ENCODE data around the gene MACROH2A2.
"Not testable (repeated sequence)": the region's sequence is repeated elsewhere in the genome, so short reads cannot be mapped to it uniquely, and the experiment has no call there.

MACROH2A2 gene

DNA sequence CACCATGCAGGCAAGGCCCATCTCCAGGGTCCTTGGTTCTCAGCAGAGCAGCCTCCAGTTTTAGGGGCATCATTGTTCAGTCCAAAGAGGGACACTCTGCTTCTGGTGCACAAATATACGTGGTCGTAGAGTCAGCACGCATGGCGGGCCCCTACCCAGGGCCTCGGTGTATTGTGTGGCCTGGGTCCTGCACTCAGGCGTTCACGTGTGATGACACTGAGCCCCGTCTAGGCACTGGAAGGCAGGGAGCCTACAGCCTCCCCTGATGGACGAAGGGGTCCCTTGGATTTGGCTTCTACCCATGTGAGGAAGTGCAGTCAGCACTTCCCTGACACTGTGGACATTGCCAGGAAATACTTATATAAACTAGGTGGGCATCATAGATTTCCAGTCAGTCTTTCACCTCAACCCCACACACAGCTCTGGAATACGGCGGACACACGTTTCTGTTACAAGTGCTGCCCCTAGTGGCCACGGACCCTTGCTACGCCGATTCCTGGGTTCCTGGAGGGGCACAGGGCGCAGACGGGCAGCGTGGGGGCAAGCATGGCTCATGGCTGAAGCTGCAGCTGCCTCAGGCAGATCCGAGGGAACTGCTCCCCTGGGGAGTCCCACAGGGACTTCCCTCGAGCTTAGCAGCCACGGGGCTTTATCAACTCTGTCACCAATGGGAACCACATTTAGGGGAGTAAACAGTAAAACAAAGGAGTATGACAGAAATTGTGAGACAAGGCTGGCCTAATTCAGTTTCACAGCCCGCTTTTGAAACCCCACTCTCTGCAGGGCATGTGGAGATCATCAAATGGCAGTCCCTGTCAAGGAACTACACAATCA, 54.5 kb downstream of the MACROH2A2 start:
- DNase-seq: no peak

DNA sequence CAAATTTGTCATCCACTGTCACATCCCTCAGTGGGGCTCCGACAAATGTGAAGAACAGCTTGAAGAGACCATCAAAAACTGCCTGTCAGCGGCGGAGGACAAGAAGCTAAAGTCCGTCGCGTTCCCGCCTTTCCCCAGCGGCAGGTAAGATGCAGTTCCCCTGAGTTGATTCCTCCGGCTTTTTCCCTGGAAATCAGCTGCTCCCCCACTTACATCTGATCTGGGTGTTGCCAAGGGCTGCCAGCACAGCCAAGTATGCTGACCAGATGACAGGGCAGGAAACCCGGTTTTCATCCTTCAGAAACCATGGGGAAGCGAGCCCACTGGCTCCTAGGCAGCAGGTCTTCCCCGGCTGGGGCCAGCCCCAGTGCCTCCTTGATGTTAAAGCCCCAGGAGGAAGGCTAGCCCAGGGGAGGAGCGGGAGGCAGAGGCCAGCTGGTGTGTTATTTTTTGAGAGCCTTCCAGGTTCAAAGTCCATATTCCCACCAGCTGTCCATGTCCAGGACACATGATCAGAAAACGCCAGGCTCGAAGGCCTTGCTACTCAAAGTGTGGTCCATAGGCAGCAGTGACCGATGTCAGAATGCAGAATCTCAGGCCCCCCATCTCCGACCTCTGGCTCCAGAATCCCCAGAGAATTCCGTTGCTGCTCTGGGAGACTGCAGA, 56.6 kb downstream of the MACROH2A2 start:
- DNase-seq: no peak

DNA sequence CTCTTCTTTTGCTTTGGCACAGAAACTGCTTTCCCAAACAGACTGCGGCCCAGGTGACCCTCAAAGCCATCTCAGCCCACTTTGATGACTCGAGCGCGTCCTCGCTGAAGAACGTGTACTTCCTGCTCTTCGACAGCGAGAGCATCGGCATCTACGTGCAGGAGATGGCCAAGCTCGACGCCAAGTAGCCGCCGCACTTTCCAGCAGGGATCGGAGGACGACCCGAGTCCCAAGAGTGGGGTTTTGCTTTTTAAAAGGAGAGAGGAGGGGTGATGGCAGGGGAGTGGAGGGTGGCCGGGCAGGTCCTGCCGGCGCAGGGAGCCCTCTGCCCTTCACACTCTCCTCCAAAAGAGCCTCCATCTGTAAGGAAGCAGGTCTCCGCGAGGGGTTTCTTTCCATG, 58.9 kb downstream of the MACROH2A2 start:
- no peak for DNase-seq

DNA sequence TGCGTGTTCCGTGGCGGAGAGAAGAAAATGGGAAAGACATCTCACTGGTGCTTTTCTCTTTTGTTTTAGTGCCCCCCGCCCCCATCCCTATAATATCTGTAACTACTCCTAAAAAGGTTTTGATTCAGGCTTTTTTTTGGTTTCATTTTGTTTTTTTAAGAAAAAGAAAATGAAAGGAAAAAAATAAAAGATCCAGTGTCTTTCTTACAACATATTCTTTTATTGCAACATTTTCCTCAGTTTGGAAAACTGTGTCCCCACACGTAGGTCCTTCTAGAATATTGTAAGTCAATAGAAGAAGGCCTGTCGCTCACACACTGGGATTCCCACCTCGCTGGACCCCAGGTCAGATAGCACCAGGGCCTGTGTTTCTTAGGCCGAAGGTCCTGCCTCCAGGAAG, 59.4 kb downstream of the MACROH2A2 start:
- no peak for DNase-seq

DNA sequence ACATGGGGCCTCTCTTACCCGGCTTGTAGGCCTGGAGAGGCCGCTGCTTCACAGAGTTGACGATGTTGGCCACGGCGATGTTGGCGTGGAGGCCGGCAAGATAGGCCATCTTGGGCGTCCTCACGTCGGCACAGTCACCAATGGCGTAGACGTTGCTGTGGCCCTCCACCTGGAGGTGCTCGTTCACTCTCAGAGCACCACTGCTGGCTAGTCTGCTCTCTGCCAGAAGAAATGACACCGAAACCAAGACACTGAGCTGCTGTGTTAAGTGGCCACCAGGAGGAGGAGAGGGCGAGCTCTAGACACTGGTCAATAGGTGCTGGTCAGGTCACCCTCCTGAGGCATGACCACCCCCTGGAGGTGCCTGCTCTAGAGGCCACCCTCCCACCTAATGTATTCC, 62.3 kb downstream of the MACROH2A2 start:
- no peak for DNase-seq

DNA sequence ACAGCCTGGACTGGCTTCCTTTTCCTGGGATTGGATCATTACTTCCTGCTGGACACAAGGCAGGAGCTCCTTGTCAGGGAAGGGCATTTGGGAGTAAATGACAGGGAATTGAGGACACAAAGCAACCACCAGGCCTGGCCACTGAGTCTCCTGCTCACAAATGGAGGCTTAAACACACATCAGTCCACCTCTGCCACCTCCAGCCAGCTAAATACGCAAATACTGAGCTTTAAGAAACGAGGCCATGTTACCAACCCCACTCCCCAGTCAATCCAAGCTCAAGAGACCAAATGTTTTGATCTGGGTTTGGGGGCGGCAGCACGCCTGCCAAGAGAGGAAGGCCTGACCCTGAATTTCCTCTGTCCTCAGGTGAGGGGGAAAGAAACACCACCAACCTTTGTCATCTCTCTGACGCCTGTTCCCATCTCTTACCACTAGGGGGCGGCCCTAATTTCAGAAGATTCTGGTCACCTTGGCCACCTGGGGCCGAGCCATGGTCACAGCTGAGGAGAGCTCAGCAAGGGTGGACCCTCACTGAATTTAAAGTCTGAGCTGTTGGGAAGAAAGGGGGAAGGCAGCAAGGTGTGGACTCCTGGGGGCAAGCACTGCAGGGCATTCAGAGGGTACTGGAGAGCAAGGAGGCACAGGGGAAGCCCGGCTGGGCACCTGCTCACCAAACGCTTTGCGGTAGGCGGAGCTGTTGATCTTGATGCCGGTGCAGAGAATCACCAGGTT, 63.5 kb downstream of the MACROH2A2 start:
- peak; percentile 35 for DNase-seq

DNA sequence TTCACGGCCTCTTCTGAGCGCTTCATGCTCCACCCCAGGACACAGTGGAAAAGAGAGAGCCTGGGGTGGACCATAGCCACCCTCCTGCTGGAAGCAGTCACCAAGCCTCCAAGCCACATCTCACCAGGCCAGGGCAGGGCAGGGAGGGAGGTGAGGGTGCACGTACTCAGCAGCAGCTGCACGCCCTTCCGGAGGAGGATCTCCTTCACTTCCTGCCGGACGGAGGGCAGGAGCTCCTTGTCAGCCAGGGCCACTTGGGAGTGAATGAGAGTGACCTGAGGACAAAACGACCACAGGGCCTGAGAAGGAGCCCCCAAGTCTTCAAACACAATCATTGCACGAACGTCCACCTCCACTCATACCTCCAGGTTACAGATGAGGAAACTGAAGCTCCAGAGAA, 65.0 kb downstream of the MACROH2A2 start:
- no peak for DNase-seq

DNA sequence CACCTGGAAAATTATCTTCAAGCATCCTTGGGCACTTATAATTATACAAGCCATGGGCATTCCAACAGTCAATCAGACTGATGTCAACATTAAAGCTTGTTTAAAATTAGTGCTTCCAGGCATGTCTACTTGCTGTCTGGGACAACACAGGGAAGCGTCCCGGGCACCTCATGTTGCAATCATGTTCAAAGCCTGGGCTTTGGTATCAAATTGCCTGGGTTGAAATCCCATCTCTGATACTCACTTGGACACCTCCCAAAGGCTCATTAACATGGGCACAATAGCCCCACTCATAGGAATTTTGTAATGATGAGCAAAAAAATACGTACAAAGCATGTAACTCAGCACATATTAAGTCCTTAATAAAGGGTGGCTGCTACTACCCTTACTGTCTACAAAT, 65.5 kb downstream of the MACROH2A2 start:
- no peak for DNase-seq

DNA sequence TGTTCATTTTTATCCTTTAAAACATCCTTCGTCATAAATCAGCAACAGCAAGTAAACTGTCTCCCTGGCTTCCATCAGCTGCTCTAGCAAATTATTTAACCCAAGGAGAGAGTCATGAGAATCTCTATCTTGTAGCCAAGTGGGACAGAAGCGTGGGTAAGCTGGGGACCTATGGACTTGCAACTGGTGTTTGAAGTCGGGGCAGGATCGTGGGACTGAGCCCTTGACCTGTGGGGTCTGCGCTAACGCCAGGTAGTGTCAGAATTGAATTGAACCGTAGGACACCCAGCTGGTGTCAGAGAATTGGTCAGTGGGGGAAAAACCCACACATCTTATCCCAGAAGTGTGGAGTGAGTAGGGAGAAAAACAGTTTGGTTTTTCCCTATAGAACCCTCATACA, 66.6 kb downstream of the MACROH2A2 start:
- no peak for DNase-seq

DNA sequence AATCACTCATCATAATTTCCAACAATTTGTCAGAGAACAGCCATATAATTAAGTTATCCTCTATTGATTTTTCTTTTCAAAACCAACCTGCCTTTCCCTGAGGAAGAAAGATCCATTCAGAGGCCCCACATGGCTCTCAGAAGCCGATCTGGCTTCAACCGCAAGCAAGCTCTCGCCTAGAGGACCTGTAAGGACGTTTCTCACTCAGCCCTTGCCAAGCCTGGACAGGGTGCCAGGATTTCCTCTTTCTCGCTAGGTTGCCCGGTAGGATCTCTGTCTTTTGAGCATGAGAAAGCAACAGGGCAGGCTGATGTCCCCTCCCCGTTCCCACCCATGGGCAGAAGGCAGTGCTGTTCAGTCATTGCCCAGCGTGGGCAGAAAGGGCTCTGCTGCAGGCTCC, 67.0 kb downstream of the MACROH2A2 start:
- no peak for DNase-seq

DNA sequence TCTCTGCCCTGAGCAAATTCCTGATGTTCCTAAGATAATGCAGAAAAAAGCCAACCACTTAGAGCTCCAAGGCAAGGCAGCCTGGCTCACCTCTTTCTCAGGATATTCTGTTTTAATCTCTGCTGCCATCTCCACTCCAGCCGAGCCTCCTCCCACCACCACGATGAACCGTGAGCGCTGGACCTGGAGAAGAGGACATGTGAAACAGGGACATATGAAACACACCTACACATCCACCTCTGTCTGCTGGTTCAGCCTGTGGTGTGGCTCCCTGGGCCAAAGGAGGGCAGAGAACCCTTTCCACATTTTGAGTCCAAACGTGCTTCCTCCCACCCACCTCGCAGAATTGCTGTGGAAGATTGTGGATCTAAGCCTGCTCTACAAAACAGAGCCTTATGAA, 67.8 kb downstream of the MACROH2A2 start:
- DNase-seq: no peak

DNA sequence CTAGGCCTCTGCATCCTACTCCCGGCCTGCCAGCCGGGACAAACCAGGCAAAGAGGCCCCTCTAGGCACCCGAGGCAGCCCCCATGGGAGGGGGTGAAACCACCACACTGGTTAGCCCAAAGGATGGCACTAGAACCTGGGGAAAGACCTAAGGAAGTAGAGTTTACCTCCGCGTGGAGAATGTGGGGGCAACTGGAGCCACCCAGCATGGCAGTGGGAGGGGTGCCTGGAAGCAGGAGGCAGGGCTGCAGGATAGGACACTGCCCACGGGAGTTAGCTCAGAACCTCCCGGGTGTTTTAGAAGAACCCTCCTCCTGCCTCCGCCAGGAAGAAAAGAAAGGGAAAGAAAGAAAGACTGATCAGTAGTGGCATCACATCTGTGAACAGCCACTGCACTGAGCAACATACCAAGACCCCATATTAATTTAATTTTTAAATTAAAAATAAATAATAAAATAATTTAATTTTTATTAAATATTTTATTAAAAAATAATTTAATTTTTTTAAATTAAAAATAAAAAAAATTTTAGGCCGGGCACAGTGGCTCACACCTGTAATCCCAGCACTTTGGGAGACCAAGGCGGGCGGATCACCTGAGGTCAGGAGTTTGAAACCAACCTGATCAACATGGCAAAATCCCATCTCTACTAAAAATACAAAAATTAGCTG, 68.8 kb downstream of the MACROH2A2 start:
- no peak for DNase-seq

DNA sequence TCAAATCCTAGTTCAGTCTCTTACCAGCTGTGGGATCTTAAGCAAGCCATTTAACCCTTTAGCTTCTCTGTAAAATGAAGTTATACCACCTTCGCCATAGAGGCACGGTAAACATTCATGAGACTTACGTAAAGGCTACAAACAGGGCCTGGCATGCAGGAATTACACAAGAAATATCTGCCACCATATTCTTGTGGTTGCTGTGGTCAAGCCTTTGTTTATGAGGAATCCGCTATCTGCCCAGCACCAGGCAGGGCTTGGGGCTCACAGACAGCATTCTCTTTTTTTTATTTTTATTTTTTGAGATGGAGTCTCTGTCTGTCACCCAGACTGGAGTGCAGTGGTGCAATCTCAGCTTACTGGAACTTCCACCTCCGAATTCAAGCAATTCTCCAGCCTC, 70.1 kb downstream of the MACROH2A2 start:
- DNase-seq: no peak

DNA sequence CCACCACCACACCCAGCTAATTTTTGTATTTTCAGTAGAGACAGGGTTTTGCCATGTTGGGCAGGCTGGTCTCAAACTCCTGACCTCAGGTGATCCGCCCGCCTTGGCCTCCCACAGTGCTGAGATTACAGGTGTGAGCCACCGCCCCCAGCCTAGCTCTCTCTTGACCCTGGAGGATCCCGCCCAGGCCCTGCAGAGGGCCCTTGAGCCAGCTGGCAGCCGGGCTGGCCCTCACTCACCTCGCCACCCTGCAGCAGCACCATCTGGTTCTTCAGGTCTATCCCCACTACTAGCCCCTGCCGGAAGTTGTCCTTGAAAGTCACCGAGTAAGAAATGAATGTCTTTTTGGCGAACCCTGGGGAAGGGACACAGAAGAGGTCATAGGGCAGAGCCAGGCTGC, 70.5 kb downstream of the MACROH2A2 start:
- DNase-seq: not testable (repeated sequence)

DNA sequence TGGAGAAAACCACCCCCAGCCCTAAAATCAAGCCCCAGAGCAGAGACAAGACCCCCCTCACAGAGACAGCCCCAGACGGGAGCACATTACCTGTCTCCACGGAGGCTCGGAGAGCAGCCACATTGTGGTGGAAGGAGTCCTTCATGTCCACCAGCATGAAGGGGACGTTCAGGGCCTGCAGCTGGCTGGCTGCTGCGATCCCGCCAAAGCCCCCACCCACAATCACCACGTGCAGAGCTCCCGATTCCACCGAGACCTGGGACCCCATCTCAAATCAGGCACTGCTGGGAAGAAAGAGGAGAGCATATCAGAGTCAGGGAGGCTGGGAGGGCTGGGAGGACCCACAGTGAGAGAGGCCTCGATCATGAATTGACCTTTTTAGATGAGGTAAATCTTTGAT, 71.2 kb downstream of the MACROH2A2 start:
- DNase-seq: no peak

DNA sequence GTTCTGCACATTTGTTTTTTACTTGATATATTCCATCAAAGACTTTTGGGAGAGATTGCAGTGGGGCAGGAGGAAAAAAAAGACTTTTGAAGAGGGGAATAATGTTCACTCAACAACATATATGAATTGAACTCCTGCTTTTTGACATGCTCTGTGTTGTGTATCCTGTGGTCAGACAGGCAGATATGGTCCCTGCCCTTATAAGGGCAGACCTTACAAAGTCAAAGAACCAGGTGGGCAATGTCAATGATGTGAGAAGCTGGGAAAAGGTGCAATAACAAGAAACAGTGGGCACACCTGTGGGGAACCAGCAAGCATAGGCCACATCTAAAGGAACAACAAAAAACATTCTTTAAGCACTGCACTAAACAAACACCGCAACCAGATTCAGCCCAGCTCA, 71.8 kb downstream of the MACROH2A2 start:
- DNase-seq: no peak

DNA sequence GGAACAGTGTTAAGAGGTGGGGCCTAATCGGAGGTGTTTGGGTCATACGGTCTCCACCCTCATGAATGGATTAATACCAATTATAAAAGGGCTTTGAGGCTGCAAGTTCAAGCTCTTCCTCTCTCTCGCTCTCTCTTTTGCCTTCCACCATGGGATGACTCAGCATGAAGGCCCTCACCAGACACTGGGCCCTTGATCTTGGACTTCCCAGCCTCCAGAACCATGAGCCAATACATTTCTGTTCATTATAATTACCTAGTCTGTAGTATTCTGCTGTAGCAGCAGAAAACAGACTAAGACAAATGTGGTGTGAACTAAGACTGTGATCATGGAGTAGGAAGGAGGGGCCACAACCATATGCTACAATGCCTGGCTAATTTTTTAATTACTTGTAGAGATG, 72.3 kb downstream of the MACROH2A2 start:
- DNase-seq: no peak

DNA sequence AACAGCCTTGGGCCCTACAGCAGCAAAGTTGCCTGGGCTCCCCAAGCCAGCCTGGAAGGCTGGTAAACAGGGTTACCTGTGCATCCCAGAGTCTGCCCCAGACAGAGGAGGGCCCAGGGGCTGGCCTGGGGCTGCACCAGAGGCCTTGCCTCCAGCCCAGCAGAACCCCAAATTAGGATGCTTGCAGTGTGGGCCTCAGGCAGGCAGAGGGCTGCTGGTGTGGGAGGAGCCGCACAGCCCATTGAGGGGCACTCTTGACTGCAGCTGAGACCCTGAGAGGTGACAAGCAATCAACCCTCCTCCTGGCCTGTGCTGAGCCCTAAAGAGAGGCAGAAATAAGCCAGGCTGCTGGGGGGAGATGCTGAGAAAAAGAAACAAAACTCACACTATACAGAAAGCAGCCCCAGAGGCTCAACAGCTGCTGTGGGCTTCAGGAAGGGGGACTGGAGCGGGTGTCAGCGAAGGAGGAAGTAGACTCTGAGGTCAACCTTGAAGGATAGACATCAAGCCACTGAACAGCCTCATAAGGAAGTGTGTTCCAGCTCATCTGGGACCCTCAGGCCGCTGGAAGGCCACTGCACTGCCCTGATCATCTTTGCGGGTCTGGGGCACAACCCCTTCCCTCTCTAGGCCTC, 73.4 kb downstream of the MACROH2A2 start:
- no peak for DNase-seq

DNA sequence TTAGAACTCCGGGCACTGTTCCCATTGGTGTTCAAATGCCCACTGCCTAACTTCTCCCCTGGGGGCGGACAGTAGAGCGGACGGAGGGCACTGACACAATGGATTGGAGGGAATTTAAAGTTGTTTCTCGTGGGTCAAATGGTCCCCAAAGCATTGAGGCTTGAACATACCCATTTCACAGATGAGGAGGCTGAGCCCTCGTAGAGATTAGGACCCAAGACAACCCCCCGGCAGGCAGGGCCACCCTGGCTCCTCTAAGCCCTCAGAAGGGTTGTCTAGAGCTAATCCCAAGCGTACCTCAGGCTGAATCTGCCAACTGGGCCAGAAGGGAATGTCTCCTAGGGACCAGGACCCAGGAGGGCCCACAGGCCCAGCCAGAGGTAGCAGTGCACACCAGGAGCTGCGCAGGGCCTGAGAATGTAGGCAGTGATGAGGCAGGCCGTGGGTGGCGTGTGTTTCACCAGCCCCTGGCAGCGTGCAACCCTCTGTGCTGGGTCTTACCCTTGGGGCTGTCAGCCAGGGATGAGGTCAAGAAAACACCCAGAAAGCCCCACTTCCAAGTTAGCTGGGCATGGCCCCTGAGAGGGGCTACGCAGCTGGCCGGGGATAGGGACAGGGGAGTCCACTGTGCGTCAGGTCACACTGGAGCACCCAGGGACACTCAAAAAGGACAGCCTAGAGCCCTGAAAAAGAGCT, 74.2 kb downstream of the MACROH2A2 start:
- DNase-seq: no peak

DNA sequence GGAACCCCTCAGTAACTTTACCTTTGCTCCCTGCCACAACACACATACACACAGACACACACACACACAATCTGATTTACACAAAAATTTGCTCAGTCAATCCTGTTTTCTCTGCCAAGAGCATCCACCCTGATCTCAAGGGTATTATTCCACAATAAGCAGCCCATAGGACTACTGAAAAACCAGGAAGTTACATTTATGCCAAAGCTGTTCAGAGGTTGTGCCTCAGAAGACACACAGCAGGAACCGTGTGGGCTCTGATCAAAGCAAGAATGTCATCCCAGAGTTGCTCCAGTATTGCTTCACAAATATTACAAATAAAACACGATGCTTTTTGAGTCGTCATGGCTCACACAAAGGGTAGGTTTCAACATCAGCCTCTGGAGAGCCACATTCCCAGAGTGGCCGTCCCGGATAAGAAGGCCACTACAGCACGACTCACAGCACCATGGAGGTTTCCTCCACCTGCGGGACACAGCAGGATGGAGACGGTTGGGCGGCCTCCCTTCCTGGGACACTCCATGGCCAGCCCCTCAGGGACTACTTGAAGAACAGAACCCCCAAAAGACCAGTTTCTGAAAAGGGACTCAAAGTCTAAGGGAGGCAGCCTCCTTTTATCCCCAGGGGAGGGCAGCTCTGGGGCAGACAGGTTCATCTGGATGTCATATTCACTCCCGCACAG, 78.4 kb downstream of the MACROH2A2 start:
- no peak for DNase-seq

DNA sequence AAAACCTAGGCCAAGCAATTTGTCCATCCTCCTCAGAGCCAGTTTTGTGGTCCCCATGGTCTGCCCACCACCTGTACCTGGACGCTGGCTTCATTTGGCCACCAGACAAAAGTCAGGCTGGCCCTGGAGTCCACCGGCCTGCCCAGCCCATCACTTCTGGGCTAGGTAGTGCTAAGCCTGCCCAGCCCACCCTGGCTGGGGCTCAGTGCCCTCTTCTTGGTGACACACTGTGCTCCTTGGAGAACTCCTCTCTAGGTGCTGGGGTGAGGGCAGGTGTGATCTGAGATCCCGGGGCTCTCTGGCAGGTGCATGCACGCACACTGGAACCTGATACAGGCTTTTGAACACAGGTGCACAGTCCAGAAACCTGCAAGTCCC, 78.9 kb downstream of the MACROH2A2 start:
- DNase-seq: no peak

Measured in CD4-positive, alpha-beta T cell treated with Interleukin-15 for 1 hour (primary cell).